ENCODE measurements around the gene MYH6.

The MYH6 gene

DNA sequence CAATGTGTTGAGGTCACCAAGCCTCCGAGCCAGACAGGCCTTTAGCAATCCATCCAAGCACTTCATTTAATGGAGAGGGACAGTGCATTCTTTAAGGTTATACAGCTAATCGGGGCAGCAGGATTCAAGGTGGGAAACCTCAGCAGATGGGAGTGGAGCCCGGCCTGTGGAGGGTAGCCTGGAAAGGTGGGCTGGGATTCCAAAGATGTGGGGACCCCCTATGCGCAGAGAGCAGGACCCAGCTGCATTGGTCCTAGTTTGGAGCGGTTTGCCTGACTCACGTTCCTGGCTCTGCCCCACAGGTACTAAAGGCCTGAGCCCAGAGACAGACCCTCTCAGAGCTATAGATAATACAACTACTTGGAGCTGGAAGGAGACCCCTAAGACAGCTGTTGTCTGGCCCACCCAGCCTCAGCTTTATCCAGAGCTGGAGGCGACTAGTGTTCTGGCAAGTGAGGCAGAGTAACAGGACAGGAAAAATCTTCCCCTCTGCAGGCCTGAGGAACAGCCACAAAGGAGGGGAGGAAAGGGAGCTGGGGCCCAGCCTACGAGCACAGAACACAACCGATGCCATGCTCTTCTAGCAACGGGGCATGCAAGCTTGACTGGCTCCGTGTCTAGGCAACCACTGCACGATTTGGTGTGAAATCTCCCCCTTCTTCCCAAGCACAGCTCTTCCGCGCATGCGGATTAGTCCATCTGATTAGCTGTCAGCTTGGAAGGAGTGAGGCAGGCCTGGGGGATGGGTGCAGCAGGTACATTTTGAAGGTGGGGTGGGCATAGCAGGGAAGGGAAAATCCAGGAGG, 28.5 kb upstream of the MYH6 start:
- no peak for TF ChIP-seq CTCF (IDR thresholded peaks at IDR 0.05; ENCODE audit: insufficient read depth, low read depth, low read length, missing control alignments)
- no peak overlapping the region for H3K4me3 ChIP-seq (ENCODE audit: low read length)
- no peak for DNase-seq (ENCODE audit: low read depth)

DNA sequence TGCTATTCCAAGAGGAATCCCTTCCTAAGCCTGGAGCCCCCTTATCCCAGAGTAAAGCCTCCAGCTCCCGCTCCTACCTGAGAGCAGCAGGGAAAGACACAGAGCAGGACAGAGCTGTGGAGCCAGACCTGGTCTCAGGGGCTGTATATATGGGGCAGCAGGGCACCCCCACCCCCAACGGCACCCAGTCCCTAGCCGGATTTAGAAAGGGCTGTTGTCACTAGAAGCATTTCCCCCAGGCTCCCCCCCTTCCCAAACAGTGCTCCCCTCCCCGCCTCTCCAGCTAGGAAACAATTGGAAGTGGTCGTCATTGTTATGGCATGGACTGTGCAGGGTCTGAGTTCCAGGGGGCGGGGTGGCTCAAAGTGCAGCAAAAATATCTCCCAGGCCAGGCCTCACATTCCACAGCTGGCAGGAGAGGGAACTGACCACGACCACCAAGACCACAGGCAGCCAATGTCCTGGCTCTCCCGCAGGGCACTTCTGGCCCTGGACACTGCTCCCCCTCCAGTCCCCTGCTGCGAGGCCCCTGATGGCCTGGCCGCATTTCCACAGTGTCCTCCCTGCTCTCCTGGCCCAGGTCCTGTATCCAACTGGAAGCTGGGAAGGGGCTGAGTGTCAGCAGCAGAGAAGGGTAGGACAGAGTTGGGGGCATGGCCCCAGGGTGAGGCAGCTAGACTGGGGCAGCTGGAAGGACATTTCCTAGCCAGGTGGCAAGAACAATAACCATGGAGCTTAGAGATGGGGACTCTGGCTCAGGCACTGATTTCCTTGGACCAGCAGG, 27.7 kb upstream of the MYH6 start, which contains the start of gene MYH7:
Gene MYH7 (minus strand): TSS at position 118 of the 784 bp plus-strand sequence. CDS start 1,928 bp downstream, outside the sequence.
- no peak for TF ChIP-seq CTCF (IDR thresholded peaks at IDR 0.05; ENCODE audit: insufficient read depth, low read depth, low read length, missing control alignments)
- no peak for DNase-seq (ENCODE audit: low read depth)
- H3K4me3 ChIP-seq (ENCODE audit: low read length): no peak within 1 kb of the TSS

DNA sequence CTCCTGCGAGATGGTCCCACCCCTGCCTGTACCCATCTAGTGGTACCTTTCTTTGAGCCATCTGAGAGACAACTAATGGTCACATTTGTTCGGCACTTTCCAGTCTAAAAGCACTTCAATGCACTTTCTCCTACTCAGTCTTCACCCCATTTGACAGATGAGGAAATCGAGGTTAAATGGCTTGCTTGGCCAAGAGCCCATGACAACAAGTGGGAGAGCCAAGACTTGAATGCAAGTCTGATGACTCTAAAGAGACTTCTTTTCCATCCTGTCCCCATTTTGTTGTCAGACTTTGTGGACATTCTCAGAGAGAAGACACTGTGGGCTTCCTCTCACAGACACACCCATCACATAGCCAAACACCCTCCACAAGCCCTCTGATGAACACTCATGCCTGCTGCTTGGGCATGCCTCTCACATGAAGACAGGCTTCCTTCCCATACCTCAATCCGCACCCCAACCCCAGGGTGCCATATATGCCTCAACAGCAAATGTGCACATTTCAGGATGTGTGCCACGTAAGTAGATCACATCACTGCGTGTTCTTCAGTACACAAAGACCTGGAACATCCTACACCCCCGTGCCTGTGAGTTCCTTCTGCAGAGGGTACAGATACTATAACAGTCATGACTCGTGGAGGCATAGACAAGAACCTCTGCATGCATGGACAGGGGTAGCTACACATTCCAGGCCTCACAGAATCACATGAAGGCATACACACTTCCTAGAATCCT, 26.6 kb upstream of the MYH6 start:
- TF ChIP-seq CTCF (IDR thresholded peaks at IDR 0.05; ENCODE audit: insufficient read depth, low read depth, low read length, missing control alignments): no peak
- H3K4me3 ChIP-seq (ENCODE audit: low read length): no peak overlapping the region
- no peak for DNase-seq (ENCODE audit: low read depth)

DNA sequence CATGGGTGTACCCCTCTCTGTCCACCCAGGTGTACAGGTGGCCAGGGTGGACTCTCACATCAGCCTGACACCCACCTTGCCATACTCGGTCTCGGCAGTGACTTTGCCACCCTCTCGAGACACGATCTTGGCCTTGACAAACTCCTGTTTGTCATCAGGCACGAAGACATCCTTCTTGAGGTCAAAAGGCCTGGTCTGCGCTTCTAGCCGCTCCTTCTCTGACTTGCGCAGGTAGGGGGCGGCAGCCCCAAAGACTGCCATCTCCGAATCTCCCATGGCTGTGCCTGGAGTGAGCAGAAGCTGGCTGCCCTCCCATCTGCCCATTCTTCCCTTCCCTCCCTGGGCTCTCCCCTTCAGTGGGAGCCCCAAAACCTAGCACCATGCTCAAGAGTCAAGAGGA, 25.4 kb upstream of the MYH6 start:
- TF ChIP-seq CTCF (IDR thresholded peaks at IDR 0.05; ENCODE audit: insufficient read depth, low read depth, low read length, missing control alignments): no peak
- no peak overlapping the region for H3K4me3 ChIP-seq (ENCODE audit: low read length)
- DNase-seq (ENCODE audit: low read depth): no peak

DNA sequence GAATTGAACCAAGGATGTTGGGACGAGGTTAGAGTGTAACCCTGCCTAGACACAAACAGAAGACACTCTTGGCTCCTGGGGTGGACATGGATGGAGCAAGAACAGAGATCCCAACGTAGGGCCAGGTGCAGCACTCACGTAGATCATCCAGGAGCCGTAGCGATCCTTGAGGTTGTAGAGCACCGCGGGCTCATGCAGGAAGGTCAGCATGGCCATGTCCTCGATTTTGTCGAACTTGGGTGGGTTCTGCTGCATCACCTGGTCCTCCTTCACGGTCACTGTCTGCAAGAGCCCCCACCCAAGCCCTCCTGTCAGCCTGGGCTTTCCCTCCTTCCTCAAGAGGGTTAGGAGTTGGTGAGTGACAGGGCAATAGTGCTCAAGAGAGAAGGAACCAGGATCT, 24.9 kb upstream of the MYH6 start:
- DNase-seq (ENCODE audit: low read depth): no peak
- TF ChIP-seq CTCF (IDR thresholded peaks at IDR 0.05; ENCODE audit: insufficient read depth, low read depth, low read length, missing control alignments): no peak
- no peak overlapping the region for H3K4me3 ChIP-seq (ENCODE audit: low read length)

GRCh38 chr14:23432102-23432925, 24.2 kb upstream of the MYH6 start:
- no peak overlapping the region for H3K4me3 ChIP-seq (ENCODE audit: low read length)
- no peak for TF ChIP-seq CTCF (IDR thresholded peaks at IDR 0.05; ENCODE audit: insufficient read depth, low read depth, low read length, missing control alignments)
- no peak for DNase-seq (ENCODE audit: low read depth)
